Activated CD4-positive, CD25-positive, alpha-beta regulatory T cell treated with anti-CD3 and anti-CD28 coated beads, Interleukin-2, amount 50 U/mL, for 24 hours (primary cell): ENCODE data around the gene TOMM40L.

Experiments used
- ATAC-seq, 2 donors: fragments of 150-1000 bp; cut with Tn5 transposase; one replicate each; pipeline ENCODE4 v1.10.0; 2021; ENCODE audit warnings: mild to moderate bottlenecking in 1 of 2, moderate library complexity in 1 of 2

TOMM40L gene

GRCh38 chr1:161197560-161198193 is 28.2 kb upstream of the TOMM40L start:
- no peak for ATAC-seq

GRCh38 chr1:161198194-161198896 is 27.5 kb upstream of the TOMM40L start:
- no peak for ATAC-seq

- ATAC-seq: no peak
These were observed 26.9 kb upstream of the TOMM40L start, which contains the start of gene ADAMTS4 for GRCh38 chr1:161198897-161199431. TSS of gene ADAMTS4 (minus strand) at chr1:161199054. CDS start at chr1:161198627, 427 bp downstream.

GRCh38 chr1:161199506-161200139 is 26.2 kb upstream of the TOMM40L start:
- ATAC-seq: no peak

GRCh38 chr1:161200421-161200991 is 25.4 kb upstream of the TOMM40L start:
- no peak for ATAC-seq

- ATAC-seq: no peak
These were observed 24.6 kb upstream of the TOMM40L start for GRCh38 chr1:161200992-161201835.

- ATAC-seq: peak; percentile 99
These were observed 23.8 kb upstream of the TOMM40L start, which contains the start of gene NDUFS2 for GRCh38 chr1:161201836-161202712. TSS of gene NDUFS2 (plus strand) at chr1:161202367. CDS start at chr1:161202386, 19 bp downstream.

GRCh38 chr1:161206411-161207140 is 19.3 kb upstream of the TOMM40L start:
- no peak for ATAC-seq

GRCh38 chr1:161207173-161207572 is 18.7 kb upstream of the TOMM40L start:
- ATAC-seq: no peak

GRCh38 chr1:161209790-161210409 is 16.0 kb upstream of the TOMM40L start:
- ATAC-seq: peak; percentile 88 to 93

- no peak for ATAC-seq
These were observed 11.5 kb upstream of the TOMM40L start for GRCh38 chr1:161214369-161214768.

GRCh38 chr1:161215076-161215475 is 10.8 kb upstream of the TOMM40L start, which contains the start of gene FCER1G:
TSS of gene FCER1G (plus strand) at chr1:161215295. CDS start at chr1:161215322, 27 bp downstream.
- ATAC-seq: no peak

GRCh38 chr1:161216945-161217712 is 8.7 kb upstream of the TOMM40L start:
- ATAC-seq: peak; percentile 54 to 57

- ATAC-seq: peak in 1 of 2 donors; percentile 6
These were observed 8.0 kb upstream of the TOMM40L start for GRCh38 chr1:161217831-161218230.

GRCh38 chr1:161218301-161219077 is 7.4 kb upstream of the TOMM40L start:
- no peak for ATAC-seq

GRCh38 chr1:161219078-161219892 is 6.6 kb upstream of the TOMM40L start:
- no peak for ATAC-seq

- no peak for ATAC-seq
These were observed 5.9 kb upstream of the TOMM40L start for GRCh38 chr1:161220002-161220401.
